Body of pancreas (tissue), 4 donors: ENCODE results near the gene MYL5.

Source experiments
- POLR2A ChIP-seq, 3 donors: fragments of 450-650 bp; IDR thresholded peaks; one replicate each; pipeline ENCODE4 v1.6.1; 2016; ENCODE audit warnings: antibody characterized with exemption in 3 of 3, mild to moderate bottlenecking in 2 of 3
- TF ChIP-seq, protein P1 (sequence below), 7 experiments: fragments of 450-650 bp in 4 of 7; fragments of 200-600 bp in 3 of 7; sonication (generic) in 3 of 7; IDR thresholded peaks; one replicate each; pipeline ENCODE4 v1.5.1; 2016 to 2019; ENCODE audit warnings: antibody characterized with exemption in 7 of 7

DNA sequence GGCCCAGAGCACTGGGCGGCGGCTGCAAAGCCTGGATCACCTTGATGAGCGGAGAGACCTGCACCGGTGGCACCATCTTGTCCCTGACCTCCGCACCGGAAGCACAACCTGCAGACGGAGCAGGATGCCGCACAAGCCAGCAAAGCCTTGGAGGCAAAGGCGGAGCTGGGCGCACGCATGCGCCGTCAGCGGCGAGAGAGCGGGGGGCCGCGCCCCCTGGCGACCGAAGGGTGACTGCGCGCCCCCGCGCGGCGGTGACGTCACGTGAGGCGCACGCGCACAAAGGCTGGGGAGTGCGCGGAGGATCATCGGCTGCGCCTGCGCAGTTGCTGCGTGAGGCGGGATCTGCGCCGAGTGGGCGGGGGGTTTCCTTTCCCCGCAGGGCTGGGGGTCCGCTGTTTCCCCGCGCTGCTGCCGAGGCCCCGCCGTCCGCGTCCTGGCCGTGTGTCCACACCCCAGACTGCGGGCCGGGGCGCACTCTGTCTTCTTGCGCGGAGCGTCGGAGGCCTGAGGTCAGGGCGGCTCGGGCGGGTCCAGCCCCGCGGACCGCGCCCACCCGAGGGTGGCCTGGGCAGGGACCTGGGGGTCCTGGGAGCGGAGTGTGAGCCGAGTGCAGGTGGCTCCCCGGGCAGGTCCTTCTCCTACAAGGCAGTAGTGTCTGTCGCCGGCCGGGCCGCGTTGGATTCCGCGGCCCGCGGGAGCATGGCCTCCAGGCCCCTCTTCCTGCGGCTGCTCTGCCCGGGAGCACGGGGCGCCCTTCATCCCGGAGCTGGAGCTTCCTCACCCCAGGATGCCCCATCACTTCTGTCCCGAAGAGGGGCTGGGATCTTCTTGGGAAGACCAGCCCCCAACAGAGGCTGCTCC is at the start of gene MYL5, which contains the start of gene ATP5ME:
- TF ChIP-seq POLR2A (IDR thresholded peaks at IDR 0.05) = peak; percentile 70 to 84 (median 70)
- TF ChIP-seq, protein P1, sequence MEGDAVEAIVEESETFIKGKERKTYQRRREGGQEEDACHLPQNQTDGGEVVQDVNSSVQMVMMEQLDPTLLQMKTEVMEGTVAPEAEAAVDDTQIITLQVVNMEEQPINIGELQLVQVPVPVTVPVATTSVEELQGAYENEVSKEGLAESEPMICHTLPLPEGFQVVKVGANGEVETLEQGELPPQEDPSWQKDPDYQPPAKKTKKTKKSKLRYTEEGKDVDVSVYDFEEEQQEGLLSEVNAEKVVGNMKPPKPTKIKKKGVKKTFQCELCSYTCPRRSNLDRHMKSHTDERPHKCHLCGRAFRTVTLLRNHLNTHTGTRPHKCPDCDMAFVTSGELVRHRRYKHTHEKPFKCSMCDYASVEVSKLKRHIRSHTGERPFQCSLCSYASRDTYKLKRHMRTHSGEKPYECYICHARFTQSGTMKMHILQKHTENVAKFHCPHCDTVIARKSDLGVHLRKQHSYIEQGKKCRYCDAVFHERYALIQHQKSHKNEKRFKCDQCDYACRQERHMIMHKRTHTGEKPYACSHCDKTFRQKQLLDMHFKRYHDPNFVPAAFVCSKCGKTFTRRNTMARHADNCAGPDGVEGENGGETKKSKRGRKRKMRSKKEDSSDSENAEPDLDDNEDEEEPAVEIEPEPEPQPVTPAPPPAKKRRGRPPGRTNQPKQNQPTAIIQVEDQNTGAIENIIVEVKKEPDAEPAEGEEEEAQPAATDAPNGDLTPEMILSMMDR (IDR thresholded peaks at IDR 0.05) = peak; percentile 86 to 100 (median 92)
